A549 (cell line): Measurements from ENCODE around the gene HPCAL1. TPM values are rescaled to one million over a fixed set of nuclear protein-coding genes. Genes with fewer than 3 reads are reported as not detected.

Source experiments
- ATAC-seq, 2 experiments: fragments of 200-7000 bp in 1 of 2; fragments of >200 bp in 1 of 2; cut with Nextera tagmentation in 1 of 2; cut with Tn5 transposase in 1 of 2; 3 replicates each; pipeline versions ENCODE4 v1.8.0 to v1.9.1; 2018 to 2020; ENCODE audit warnings: mild to moderate bottlenecking in 1 of 2, moderate library complexity in 1 of 2
- CTCF ChIA-PET: fragments of 300-600 bp; sonication (Branson Sonifier 250); formaldehyde crosslinking; extraction: SDS; loops from one replicate; lab custom pipeline; 2021; ENCODE audit warnings: antibody characterized with exemption, inconsistent platforms; lab: Yijun Ruan, JAX
- POLR2A ChIA-PET: fragments of 350-600 bp; formaldehyde crosslinking; extraction: SDS; loops from one replicate; lab custom pipeline; 2021; ENCODE audit warnings: antibody characterized with exemption, inconsistent platforms; lab: Yijun Ruan, JAX
- DNase-seq, 2 experiments: peaks; one replicate each; pipeline versions ENCODE4 v3.0.0 to v3.0.0-alpha.2; 2011 to 2016; ENCODE audit warnings: low read depth in 1 of 2, low spot score in 1 of 2
- FAIRE-seq: peaks from 2 replicates; lab custom pipeline; 2011; peaks lifted over from hg19 to GRCh38; lab: Jason Lieb, UNC
- H3K27ac ChIP-seq, 2 experiments: fragments of >200 bp; sonication (Bioruptor Twin); formaldehyde crosslinking; 3 replicates each; pipeline ENCODE4 v1.5.1; 2016 to 2017
- H3K4me1 ChIP-seq: fragments of >200 bp; sonication (Bioruptor Twin); formaldehyde crosslinking; 3 replicates; pipeline ENCODE4 v1.6.1; 2016
- H3K4me2 ChIP-seq: fragments of >200 bp; sonication (Bioruptor Twin); formaldehyde crosslinking; 3 replicates; pipeline ENCODE4 v1.6.1; 2016
- H3K4me3 ChIP-seq: fragments of >200 bp; sonication (Bioruptor Twin); formaldehyde crosslinking; 3 replicates; pipeline ENCODE4 v1.5.1; 2016
- H3K9me3 ChIP-seq: fragments of >200 bp; sonication (Bioruptor Twin); formaldehyde crosslinking; 3 replicates; pipeline ENCODE4 v1.6.1; 2016
- EHMT2 ChIP-seq: fragments of 200-600 bp; sonication (generic); IDR thresholded peaks from 2 replicates; pipeline ENCODE4 v1.6.1; 2016; ENCODE audit warnings: antibody characterized with exemption, low read depth, mild to moderate bottlenecking, moderate library complexity
- EP300 ChIP-seq, 2 experiments: fragments of >200 bp; sonication (Bioruptor Twin); formaldehyde crosslinking; IDR thresholded peaks; 2 replicates in 1 of 2; 3 replicates in 1 of 2; pipeline ENCODE4 v1.6.1; 2016 to 2017
- GATA3 ChIP-seq: IDR thresholded peaks from 2 replicates; pipeline ENCODE4 v1.6.1; 2012; ENCODE audit warnings: borderline replicate concordance
- HDAC2 ChIP-seq: fragments of 200-600 bp; sonication (generic); IDR thresholded peaks from 2 replicates; pipeline ENCODE4 v1.6.1; 2016
- HES2 ChIP-seq: fragments of >200 bp; sonication (Bioruptor Twin); formaldehyde crosslinking; IDR thresholded peaks from 2 replicates; pipeline ENCODE4 v1.6.1; 2016
- HOXB13 ChIP-seq: fragments of 250-450 bp; sonication (Bioruptor Pico); IDR thresholded peaks from 2 replicates; pipeline ENCODE4 v1.5.0; 2020; ENCODE audit warnings: low read depth, mild to moderate bottlenecking, moderate library complexity
- HOXB5 ChIP-seq: fragments of 250-450 bp; sonication (Bioruptor Pico); IDR thresholded peaks from 2 replicates; pipeline ENCODE4 v1.5.0; 2020; ENCODE audit warnings: mild to moderate bottlenecking, moderate library complexity
- KDM1A ChIP-seq: fragments of 200-600 bp; sonication (generic); IDR thresholded peaks from 2 replicates; pipeline ENCODE4 v1.6.1; 2016; ENCODE audit warnings: low read depth, mild to moderate bottlenecking
- PHF8 ChIP-seq: fragments of 200-600 bp; sonication (generic); IDR thresholded peaks from 2 replicates; pipeline ENCODE4 v1.6.1; 2016; ENCODE audit warnings: low read depth, mild to moderate bottlenecking, antibody characterized with exemption, moderate library complexity, borderline replicate concordance
- RAD21 ChIP-seq, 2 experiments: fragments of >200 bp in 1 of 2; sonication (Bioruptor Twin) in 1 of 2; formaldehyde crosslinking in 1 of 2; IDR thresholded peaks in 1 of 2; conservative IDR thresholded peaks in 1 of 2; 2 replicates in 1 of 2; 3 replicates in 1 of 2; pipeline ENCODE4 v1.6.1; 2012 to 2018; ENCODE audit warnings: inconsistent platforms in 1 of 2
- RCOR1 ChIP-seq: fragments of 150-350 bp; IDR thresholded peaks from 2 replicates; pipeline ENCODE4 v1.6.1; 2014; ENCODE audit warnings: antibody characterized with exemption, low read length, low read depth
- ZFP36 ChIP-seq: fragments of 450-650 bp; IDR thresholded peaks from 2 replicates; pipeline ENCODE4 v1.6.1; 2014; ENCODE audit warnings: borderline replicate concordance; ENCODE audit not compliant: partially characterized antibody
- WGBS: methylation state at CpG from one replicate; pipeline ENCODE4 v1.1.6; 2017; ENCODE audit errors: missing lambda C conversion rate; 5-methylcytosine and 5-hydroxymethylcytosine counted together
- polyA plus RNA-seq, 4 experiments: library from polyadenylated mRNA; depleted of rRNA in 3 of 4; stranded (reverse); fragments of >200 nt; fragmentation: RNase III in 1 of 4; extraction: RNeasy Plus Mini Kit Qiagen cat#74134 plus additional on column Dnase treatment in 1 of 4; gene quantifications; 2 replicates in 3 of 4; 3 replicates in 1 of 4; pipeline ENCODE4 v1.2.3, GENCODE V29; 2011 to 2017

The HPCAL1 gene
- polyA plus RNA-seq, 2 of the 4 experiments (the other 2 are of a cell fraction): 44.4 to 66.4 TPM

- Histone ChIP-seq H3K27ac (peak overlapping the region in 1 of 2 experiments; percentile 4; a peak in 2 of 6 replicates), H3K9me3 (no peaks in the 10 kb centered on the region), H3K4me3 (no peak overlapping the region), H3K4me1 (peaks cover 18% of the 10 kb centered on the region), H3K4me2 (peak overlapping the region; percentile 25; the same call in 2 of the 3 replicates)
- CTCF ChIA-PET: interaction anchor here (1.0 to 12.0 kb wide), 11 partner anchors 12 to 384 kb away, joined by 3 to 322 read pairs (median 74); partner anchors contain the start of genes CYS1, ODC1 and RRM2
- POLR2A ChIA-PET: no interaction called here
- no peak for TF ChIP-seq HOXB5 (CRISPR knock-in tag)
- no peak for TF ChIP-seq GATA3
- FAIRE-seq (no peak), ATAC-seq (0 out of 6 replicates have a peak, but pooled peaks of 1 of the 2 experiments have one; percentile 1), DNase-seq (no peak)
- 72% methylated on average over 27 of the region's 49 CpGs for WGBS
Observed at GRCh38 chr2:10432311-10433181, 129.8 kb downstream of the HPCAL1 start.

GRCh38 chr2:10433264-10433946 is 130.7 kb downstream of the HPCAL1 start:
- FAIRE-seq (peak; percentile 13), DNase-seq (no peak), ATAC-seq (no peak; a peak in 1 of 6 replicates)
- no peak overlapping the region for H3K4me2 ChIP-seq
- no peak overlapping the region for H3K4me3 ChIP-seq
- H3K27ac ChIP-seq: 0 out of 6 replicates have a peak overlapping the region, but pooled peaks of 1 of the 2 experiments have one; percentile 4
- CTCF ChIA-PET: interaction anchor here (0.9 to 12.0 kb wide), 15 partner anchors 12 to 390 kb away, joined by 3 to 322 read pairs (median 15); partner anchors contain the start of genes CYS1, HPCAL1, KLF11 and ODC1
- TF ChIP-seq ZFP36 (no peak), RAD21 (conservative IDR thresholded peaks at IDR 0.05 in 1 of 2, IDR thresholded peaks at IDR 0.05 in 1 of 2) (no peak)
- 86% methylated on average over 10 of the region's 10 CpGs for WGBS
- H3K9me3 ChIP-seq: no peaks in the 10 kb centered on the region
- H3K4me1 ChIP-seq: peaks cover 18% of the 10 kb centered on the region
- POLR2A ChIA-PET: interaction anchor here (0.5 kb wide), 1 partner anchor 136 kb away, joined by 4 read pairs; no protein-coding TSS in a partner anchor

- 77% methylated on average over 14 of the region's 19 CpGs for WGBS
- Histone ChIP-seq H3K4me2 (peak overlapping the region; percentile 44; the same call in 2 of the 3 replicates), H3K9me3 (no peaks in the 10 kb centered on the region), H3K4me1 (peaks cover 18% of the 10 kb centered on the region), H3K4me3 (no peak overlapping the region), H3K27ac (peak overlapping the region in 1 of 2 experiments; percentile 68; a peak in 4 of 6 replicates)
- ATAC-seq (peak; percentile 3 to 5; a peak in 3 of 6 replicates), FAIRE-seq (no peak), DNase-seq (no peak)
- ChIA-PET CTCF (interaction anchor here (0.6 to 12.0 kb wide), 110 partner anchors 8 to 652 kb away, joined by 3 to 322 read pairs (median 5); partner anchors contain the start of genes CYS1, HPCAL1, KLF11 and ODC1), POLR2A (interaction anchor here (0.5 to 2.2 kb wide), 4 partner anchors 13 to 361 kb away, joined by 3 to 24 read pairs (median 8); partner anchors contain the start of gene ODC1)
- TF ChIP-seq PHF8 (no peak), EP300 (IDR thresholded peaks at IDR 0.05) (no peak), HOXB13 (CRISPR knock-in tag) (no peak), HES2 (no peak), HDAC2 (no peak), KDM1A (no peak), EHMT2 (no peak), RCOR1 (no peak)
Observed at GRCh38 chr2:10433947-10434885, 131.5 kb downstream of the HPCAL1 start.
